IPS DF 6.9 (cell line): Measurements from ENCODE around the gene PRSS33.

Experiments
- DNase-seq: peaks from one replicate; pipeline ENCODE4 v3.0.0-alpha.2; 2013; ENCODE audit warnings: low read depth, low spot score
- H3K27ac ChIP-seq: one replicate; pipeline ENCODE4 v1.5.1; 2013; ENCODE audit warnings: low read length, control low read depth
- H3K27me3 ChIP-seq: 2 replicates; pipeline ENCODE4 v1.6.1; 2013; ENCODE audit warnings: mild to moderate bottlenecking, low read length; ENCODE audit not compliant: control insufficient read depth, insufficient read depth
- H3K36me3 ChIP-seq: 2 replicates; pipeline ENCODE4 v1.6.1; 2013; ENCODE audit warnings: low read length; ENCODE audit not compliant: control insufficient read depth, insufficient read depth
- H3K4me1 ChIP-seq: 2 replicates; pipeline ENCODE4 v1.6.1; 2013; ENCODE audit warnings: low read length; ENCODE audit not compliant: control insufficient read depth, insufficient read depth
- H3K4me3 ChIP-seq: 2 replicates; pipeline ENCODE4 v1.5.1; 2013; ENCODE audit warnings: mild to moderate bottlenecking, low read length
- H3K9me3 ChIP-seq: 2 replicates; pipeline ENCODE4 v1.6.1; 2013; ENCODE audit warnings: low read length, inconsistent platforms; ENCODE audit not compliant: control insufficient read depth, insufficient read depth
- WGBS: extraction: QIAGEN DNeasy Blood & Tissue Kit; methylation state at CpG from one replicate; pipeline ENCODE4 v1.1.7; 2013; ENCODE audit warnings: mixed read lengths, missing lambda C conversion rate; ENCODE audit not compliant: insufficient read length, insufficient coverage; 5-methylcytosine and 5-hydroxymethylcytosine counted together

The PRSS33 gene

DNA sequence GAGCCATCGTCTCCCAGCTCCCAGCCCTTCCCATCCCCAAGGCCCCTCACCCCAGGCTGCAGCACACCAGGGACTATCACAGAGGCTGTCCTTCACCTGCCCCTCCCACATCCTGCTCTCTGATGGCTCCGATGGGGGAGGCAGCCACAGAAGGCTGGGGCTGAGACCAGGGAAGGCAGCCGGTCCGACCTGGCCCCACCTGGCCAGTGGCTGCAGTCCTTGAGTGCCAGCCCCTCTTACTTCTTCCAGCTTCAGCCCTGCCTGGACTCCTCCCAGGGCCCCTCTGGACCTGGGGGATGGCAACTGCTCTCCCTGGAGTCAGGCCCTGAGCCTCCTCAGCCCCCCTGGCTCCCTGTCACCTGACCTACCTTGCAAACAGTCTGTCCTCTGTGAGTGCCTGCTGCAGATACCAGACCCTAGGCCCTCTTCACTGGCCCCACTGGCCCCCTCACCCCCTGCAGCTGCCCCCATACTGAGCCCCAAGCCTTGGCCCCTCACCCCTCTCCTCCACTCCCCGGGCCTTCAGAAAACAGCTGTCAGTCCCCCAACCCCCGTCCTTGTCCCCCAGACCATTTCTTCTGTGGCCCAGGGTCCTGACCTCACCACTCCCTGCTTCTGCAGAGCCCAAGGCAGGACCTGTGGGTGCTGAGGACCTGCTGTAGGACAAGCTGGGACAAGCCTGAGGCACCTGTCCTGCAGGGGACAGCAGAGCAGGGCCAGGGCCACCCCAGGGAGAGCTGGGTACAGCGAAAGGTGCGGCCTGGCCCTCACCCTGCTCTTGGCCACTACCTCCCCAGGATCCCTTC lies 47.5 kb downstream of the PRSS33 start:
- no peak overlapping the region for H3K4me3 ChIP-seq
- H3K4me1 ChIP-seq: no peaks in the 10 kb centered on the region
- H3K27ac ChIP-seq: no peak overlapping the region
- no peaks in the 10 kb centered on the region for H3K36me3 ChIP-seq
- no peak for DNase-seq
- no CpG with 5 or more reads among the region's 8 CpGs for WGBS
- no peaks in the 10 kb centered on the region for H3K27me3 ChIP-seq
- no peaks in the 10 kb centered on the region for H3K9me3 ChIP-seq

DNA sequence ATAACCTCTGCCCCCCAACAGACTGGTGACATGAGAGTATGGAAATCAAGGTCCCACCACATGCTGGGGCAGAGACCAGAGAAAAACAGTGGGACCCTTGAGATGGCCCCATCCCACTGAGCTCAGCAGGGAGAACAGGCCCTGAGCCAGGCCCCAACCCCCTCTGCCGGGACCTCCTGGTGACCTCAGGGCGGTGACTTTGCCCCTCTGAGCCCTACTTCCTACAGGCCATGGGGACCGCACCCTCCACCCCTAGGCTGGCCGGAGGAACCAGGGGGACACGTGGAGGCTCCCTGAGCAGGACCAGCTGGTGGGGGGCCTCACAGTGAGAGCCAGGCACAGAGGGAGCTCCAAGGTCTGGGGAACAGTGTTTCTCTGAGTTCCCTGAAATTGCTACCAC lies 48.7 kb downstream of the PRSS33 start:
- Histone ChIP-seq H3K36me3 (no peaks in the 10 kb centered on the region), H3K27ac (no peak overlapping the region), H3K9me3 (no peaks in the 10 kb centered on the region), H3K4me1 (no peaks in the 10 kb centered on the region), H3K4me3 (no peak overlapping the region), H3K27me3 (no peaks in the 10 kb centered on the region)
- DNase-seq: no peak
- WGBS: no CpG with 5 or more reads among the region's 5 CpGs

GRCh38 chr16:2737895-2738418 lies 49.4 kb downstream of the PRSS33 start:
- no peaks in the 10 kb centered on the region for H3K27me3 ChIP-seq
- WGBS: no CpG with 5 or more reads among the region's 7 CpGs
- H3K27ac ChIP-seq: no peak overlapping the region
- H3K36me3 ChIP-seq: no peaks in the 10 kb centered on the region
- H3K9me3 ChIP-seq: no peaks in the 10 kb centered on the region
- no peak overlapping the region for H3K4me3 ChIP-seq
- no peaks in the 10 kb centered on the region for H3K4me1 ChIP-seq
- no peak for DNase-seq

DNA sequence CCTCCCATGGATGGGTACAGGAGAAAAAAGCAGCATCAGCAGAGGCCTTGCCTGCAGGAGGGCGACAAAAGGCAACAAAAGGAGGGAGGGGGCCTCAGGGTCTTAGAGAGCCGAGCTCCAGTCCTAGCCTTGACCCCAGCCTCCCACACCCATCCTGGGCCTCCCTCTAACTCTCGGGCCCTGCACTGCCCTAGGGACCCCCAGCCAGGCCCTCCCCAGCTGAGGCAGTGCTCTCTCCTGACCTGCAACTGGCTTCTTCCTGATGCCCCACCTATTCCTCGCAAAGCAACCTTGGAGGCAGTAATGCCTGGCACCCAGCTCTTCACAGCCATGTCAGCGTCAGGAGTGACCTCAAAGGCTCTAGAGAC lies 50.1 kb downstream of the PRSS33 start:
- H3K9me3 ChIP-seq: no peaks in the 10 kb centered on the region
- no CpG with 5 or more reads among the region's 5 CpGs for WGBS
- H3K4me3 ChIP-seq: no peak overlapping the region
- H3K27ac ChIP-seq: no peak overlapping the region
- H3K4me1 ChIP-seq: no peaks in the 10 kb centered on the region
- no peaks in the 10 kb centered on the region for H3K27me3 ChIP-seq
- no peak for DNase-seq
- no peaks in the 10 kb centered on the region for H3K36me3 ChIP-seq

- no peak overlapping the region for H3K27ac ChIP-seq
- H3K9me3 ChIP-seq: no peaks in the 10 kb centered on the region
- H3K4me3 ChIP-seq: no peak overlapping the region
- H3K36me3 ChIP-seq: no peaks in the 10 kb centered on the region
- no CpG with 5 or more reads among the region's 11 CpGs for WGBS
- no peak for DNase-seq
- H3K27me3 ChIP-seq: no peaks in the 10 kb centered on the region
- no peaks in the 10 kb centered on the region for H3K4me1 ChIP-seq
Measured at GRCh38 chr16:2736476-2737237, 50.7 kb downstream of the PRSS33 start.

- no peak overlapping the region for H3K27ac ChIP-seq
- no CpG with 5 or more reads among the region's 10 CpGs for WGBS
- H3K4me3 ChIP-seq: no peak overlapping the region
- no peaks in the 10 kb centered on the region for H3K4me1 ChIP-seq
- no peaks in the 10 kb centered on the region for H3K27me3 ChIP-seq
- DNase-seq: no peak
- H3K36me3 ChIP-seq: no peaks in the 10 kb centered on the region
- H3K9me3 ChIP-seq: no peaks in the 10 kb centered on the region
Measured at GRCh38 chr16:2734844-2735515, 52.4 kb downstream of the PRSS33 start.
